Karpas-422 (cell line): Measurements from ENCODE around the gene URB1. TPM values are rescaled to one million over a fixed set of nuclear protein-coding genes. Genes with fewer than 3 reads are reported as not detected.
"Not testable (repeated sequence)": the region's sequence is repeated elsewhere in the genome, so short reads cannot be mapped to it uniquely, and the experiment has no call there.

ENCODE experiments used
- DNase-seq: peaks from one replicate; pipeline ENCODE4 v3.0.0-alpha.2; 2015
- H2AFZ ChIP-seq: fragments of 200-600 bp; sonication (generic); 2 replicates; pipeline ENCODE4 v1.6.1; 2014; ENCODE audit warnings: antibody characterized with exemption, low read length, mixed read lengths
- H3K27ac ChIP-seq: fragments of 200-600 bp; sonication (generic); 2 replicates; pipeline ENCODE4 v1.5.1; 2014; ENCODE audit warnings: mild to moderate bottlenecking, low read length, moderate library complexity
- H3K27me3 ChIP-seq: fragments of 200-600 bp; sonication (generic); 2 replicates; pipeline ENCODE4 v1.6.1; 2014; ENCODE audit warnings: low read length, mixed read lengths
- H3K36me3 ChIP-seq: fragments of 200-600 bp; sonication (generic); 2 replicates; pipeline ENCODE4 v1.6.1; 2014; ENCODE audit warnings: low read length, mixed read lengths; ENCODE audit not compliant: insufficient read depth
- H3K4me1 ChIP-seq: fragments of 200-600 bp; sonication (generic); 2 replicates; pipeline ENCODE4 v1.6.1; 2014; ENCODE audit warnings: mild to moderate bottlenecking, low read length, mixed read lengths
- H3K4me2 ChIP-seq: fragments of 200-600 bp; sonication (generic); 2 replicates; pipeline ENCODE4 v1.6.1; 2014; ENCODE audit warnings: low read length, low read depth, mild to moderate bottlenecking; ENCODE audit not compliant: poor library complexity, severe bottlenecking
- H3K4me3 ChIP-seq: fragments of 200-600 bp; sonication (generic); 2 replicates; pipeline ENCODE4 v1.5.1; 2014; ENCODE audit warnings: mild to moderate bottlenecking, antibody characterized with exemption, low read length, mixed read lengths
- H3K79me2 ChIP-seq: fragments of 200-600 bp; sonication (generic); 2 replicates; pipeline ENCODE4 v1.6.1; 2014; ENCODE audit warnings: mild to moderate bottlenecking, low read length, mixed read lengths
- H3K9ac ChIP-seq: fragments of 200-600 bp; sonication (generic); 2 replicates; pipeline ENCODE4 v1.6.0; 2014; ENCODE audit warnings: low read length
- H3K9me2 ChIP-seq: fragments of 200-600 bp; sonication (generic), shearing (Covaris generic); replicated peaks from 2 replicates; pipeline ENCODE4 v1.6.0; 2014; ENCODE audit warnings: mild to moderate bottlenecking, low read length, moderate library complexity; ENCODE audit not compliant: insufficient read depth
- H3K9me3 ChIP-seq: fragments of 300-700, 200-600 bp; sonication (generic); 2 replicates; pipeline ENCODE4 v1.6.1; 2014; ENCODE audit warnings: low read length, mixed read lengths
- H4K20me1 ChIP-seq: fragments of 200-600 bp; sonication (generic); 2 replicates; pipeline ENCODE4 v1.6.1; 2014; ENCODE audit warnings: mild to moderate bottlenecking, antibody characterized with exemption, low read length, low read depth; ENCODE audit not compliant: insufficient read depth
- total RNA-seq: library from RNA; depleted of rRNA; stranded (reverse); fragments of >200 nt; shearing (Covaris generic); gene quantifications from 2 replicates; pipeline ENCODE4 v1.2.3, GENCODE V29; 2014; ENCODE audit warnings: low replicate concordance

The URB1 gene
- total RNA-seq, 1 experiment from 2014 or later = 12.7 TPM

DNA sequence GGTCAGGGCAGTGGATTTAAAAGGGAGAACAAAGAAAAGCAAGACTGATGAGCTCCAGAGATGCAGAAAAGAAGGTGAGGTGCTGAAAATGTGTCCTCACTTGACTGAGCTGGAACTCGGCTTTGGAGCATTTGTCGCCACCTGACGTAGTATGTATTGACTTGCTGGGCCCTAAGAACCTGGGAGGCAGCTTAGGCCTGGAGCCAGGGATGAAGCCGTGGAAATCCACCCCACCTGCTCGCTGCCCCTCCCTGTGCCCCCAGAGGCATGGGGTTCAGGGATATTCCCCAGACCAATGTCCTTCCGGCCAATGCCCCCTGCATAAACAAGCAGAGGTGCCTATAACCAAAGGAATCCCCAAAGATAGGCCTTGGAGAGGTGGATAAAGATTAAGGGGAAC, 79.8 kb downstream of the URB1 start:
- Histone ChIP-seq H3K79me2 (peaks cover 6% of the 10 kb centered on the region), H3K36me3 (peaks cover 3% of the 10 kb centered on the region; the same call in 1 of the 2 replicates), H3K27me3 (no peaks in the 10 kb centered on the region), H3K4me2 (no peak overlapping the region), H3K27ac (no peak overlapping the region), H2AFZ (no peak overlapping the region), H4K20me1 (no peaks in the 10 kb centered on the region), H3K4me3 (no peak overlapping the region), H3K9me2 (no peaks in the 10 kb centered on the region), H3K9me3 (no peaks in the 10 kb centered on the region), H3K9ac (no peak overlapping the region), H3K4me1 (no peaks in the 10 kb centered on the region)
- no peak for DNase-seq

DNA sequence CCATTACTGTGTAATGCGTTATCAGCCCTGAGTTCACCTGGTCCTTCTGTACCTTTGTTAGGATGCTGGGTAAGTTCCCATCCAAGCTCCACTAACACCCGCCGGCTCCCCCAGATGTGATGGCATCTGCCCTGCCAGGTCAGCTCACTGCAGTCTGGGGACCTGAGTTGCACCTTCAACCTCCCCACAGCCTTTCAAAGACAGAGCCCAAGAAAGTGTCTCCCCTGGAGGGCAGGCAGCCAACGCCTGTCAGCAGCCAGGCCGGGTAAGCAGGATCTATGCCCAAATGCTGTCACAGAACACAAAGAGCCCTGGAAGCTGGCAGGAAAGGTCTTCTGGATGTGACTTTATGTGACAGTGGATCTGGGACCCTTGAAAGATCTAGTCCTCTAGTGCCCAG, 80.5 kb downstream of the URB1 start:
- H3K27ac ChIP-seq = no peak overlapping the region
- no peak for DNase-seq
- H3K9ac ChIP-seq = no peak overlapping the region
- no peak overlapping the region for H2AFZ ChIP-seq
- H3K9me3 ChIP-seq = no peaks in the 10 kb centered on the region
- H3K36me3 ChIP-seq = no peaks in the 10 kb centered on the region; the same call in 1 of the 2 replicates
- no peak overlapping the region for H3K4me3 ChIP-seq
- H3K79me2 ChIP-seq = peaks cover 6% of the 10 kb centered on the region
- H3K9me2 ChIP-seq = no peaks in the 10 kb centered on the region
- no peaks in the 10 kb centered on the region for H3K27me3 ChIP-seq
- H3K4me2 ChIP-seq = no peak overlapping the region
- no peaks in the 10 kb centered on the region for H4K20me1 ChIP-seq
- H3K4me1 ChIP-seq = no peaks in the 10 kb centered on the region

DNA sequence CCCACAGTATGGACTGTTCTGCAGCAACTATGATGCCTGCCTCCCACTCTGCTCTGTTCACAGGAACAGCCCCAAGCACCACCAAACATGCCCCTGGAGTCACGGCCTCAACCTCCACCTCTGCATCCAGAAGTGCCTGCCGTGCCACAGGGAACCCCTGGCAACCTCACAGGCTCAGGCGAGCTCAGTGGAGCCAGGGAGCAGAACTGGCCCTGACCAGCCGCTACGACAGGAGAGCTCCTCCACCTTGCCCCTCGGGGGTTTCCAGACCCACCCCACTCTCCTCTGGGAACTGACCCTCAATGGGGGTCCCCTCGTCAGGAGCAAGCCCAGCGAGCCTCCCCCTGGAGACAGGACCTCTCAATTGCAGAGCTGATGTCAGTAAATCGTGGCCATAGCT, 81.2 kb downstream of the URB1 start:
- no peaks in the 10 kb centered on the region for H3K27me3 ChIP-seq
- no peak overlapping the region for H3K4me3 ChIP-seq
- no peak overlapping the region for H3K27ac ChIP-seq
- no peak overlapping the region for H3K4me2 ChIP-seq
- H3K9me3 ChIP-seq = no peaks in the 10 kb centered on the region
- no peaks in the 10 kb centered on the region for H4K20me1 ChIP-seq
- no peaks in the 10 kb centered on the region; the same call in 1 of the 2 replicates for H3K36me3 ChIP-seq
- H3K9me2 ChIP-seq = no peaks in the 10 kb centered on the region
- no peak overlapping the region for H3K9ac ChIP-seq
- peaks cover 6% of the 10 kb centered on the region for H3K79me2 ChIP-seq
- H2AFZ ChIP-seq = no peak overlapping the region
- DNase-seq = no peak
- no peaks in the 10 kb centered on the region for H3K4me1 ChIP-seq

DNA sequence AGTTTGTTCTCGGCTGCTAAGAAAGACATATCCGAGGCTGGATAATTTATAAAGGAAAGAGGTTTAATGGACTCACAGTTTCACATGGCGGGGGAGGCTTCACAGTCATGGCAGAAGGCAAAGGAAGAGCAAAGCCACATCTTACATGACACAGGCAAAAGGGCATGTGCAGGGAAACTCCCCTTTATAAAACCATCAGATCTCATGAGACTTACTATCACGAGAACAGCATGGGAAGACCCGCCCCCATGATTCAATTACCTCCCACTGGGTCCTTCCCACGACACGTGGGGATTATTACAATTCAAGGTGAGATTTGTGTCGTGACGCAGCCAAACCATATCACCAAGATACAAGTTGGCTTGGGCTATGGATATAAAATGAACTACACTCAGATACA, 81.8 kb downstream of the URB1 start:
- H3K79me2 ChIP-seq, H3K4me3 ChIP-seq, H3K4me1 ChIP-seq, H3K9me3 ChIP-seq, DNase-seq, H3K9ac ChIP-seq, H4K20me1 ChIP-seq, H3K36me3 ChIP-seq, H3K9me2 ChIP-seq, H3K27me3 ChIP-seq, H3K27ac ChIP-seq, H2AFZ ChIP-seq, H3K4me2 ChIP-seq: not testable (repeated sequence)

DNA sequence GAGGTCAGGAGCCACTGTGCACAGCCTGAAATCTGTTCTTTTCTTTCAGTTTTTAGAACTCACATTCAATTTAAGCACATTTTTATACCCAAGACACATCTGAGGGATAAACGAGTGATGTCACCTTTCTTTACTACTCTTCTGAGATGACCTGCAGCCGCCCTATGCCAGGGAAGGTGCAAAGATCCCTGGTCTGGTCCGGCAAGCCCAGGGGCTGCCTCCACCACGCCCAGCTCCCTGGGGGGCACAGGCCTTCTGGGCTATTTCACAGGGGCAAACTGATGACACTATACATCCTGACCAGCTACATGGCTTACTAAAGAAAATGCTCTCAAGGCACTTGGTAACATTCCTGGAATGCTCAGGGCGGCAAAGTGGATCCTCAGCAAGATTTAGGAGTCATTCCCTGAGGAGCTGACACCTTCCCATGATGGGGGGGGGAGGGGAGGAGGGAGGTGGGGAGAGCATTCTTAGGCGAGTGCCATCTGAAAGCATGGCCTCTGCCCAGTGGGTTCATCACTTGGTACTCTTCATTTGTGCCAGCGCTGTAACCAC, 82.8 kb downstream of the URB1 start:
- Histone ChIP-seq H3K9ac (no peak overlapping the region), H4K20me1 (no peaks in the 10 kb centered on the region), H3K27ac (no peak overlapping the region), H3K79me2 (peaks cover 6% of the 10 kb centered on the region), H3K36me3 (no peaks in the 10 kb centered on the region; the same call in 1 of the 2 replicates), H3K27me3 (no peaks in the 10 kb centered on the region), H3K4me2 (no peak overlapping the region), H2AFZ (no peak overlapping the region), H3K4me1 (no peaks in the 10 kb centered on the region), H3K4me3 (no peak overlapping the region), H3K9me3 (no peaks in the 10 kb centered on the region), H3K9me2 (no peaks in the 10 kb centered on the region)
- DNase-seq = no peak

DNA sequence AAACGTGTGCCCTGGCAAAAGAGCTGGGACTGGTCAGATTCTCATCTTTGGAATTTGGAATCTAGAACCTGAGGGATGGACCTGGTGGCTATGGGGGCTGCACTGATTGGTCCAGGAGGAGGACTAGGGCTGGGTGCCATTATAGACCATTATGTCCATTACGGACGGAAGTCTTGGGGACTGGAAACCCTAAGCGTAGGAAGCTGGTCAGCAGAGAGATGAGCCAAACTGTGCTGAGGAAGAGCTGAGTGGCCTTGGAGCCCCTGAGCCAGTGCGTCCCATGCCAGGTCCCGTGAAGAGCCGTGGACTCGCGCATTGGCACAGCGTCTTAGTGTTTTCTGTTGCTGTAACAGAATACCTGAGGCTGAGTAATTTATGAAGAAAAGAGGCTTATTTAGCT, 84.1 kb downstream of the URB1 start:
- H4K20me1 ChIP-seq = no peaks in the 10 kb centered on the region
- no peak overlapping the region for H3K27ac ChIP-seq
- no peaks in the 10 kb centered on the region for H3K27me3 ChIP-seq
- no peaks in the 10 kb centered on the region; the same call in 1 of the 2 replicates for H3K36me3 ChIP-seq
- no peak for DNase-seq
- no peaks in the 10 kb centered on the region for H3K9me2 ChIP-seq
- H3K4me2 ChIP-seq = no peak overlapping the region
- no peak overlapping the region for H2AFZ ChIP-seq
- H3K9ac ChIP-seq = no peak overlapping the region
- H3K4me1 ChIP-seq = no peaks in the 10 kb centered on the region
- H3K9me3 ChIP-seq = no peaks in the 10 kb centered on the region
- H3K79me2 ChIP-seq = peaks cover 6% of the 10 kb centered on the region
- H3K4me3 ChIP-seq = no peak overlapping the region

DNA sequence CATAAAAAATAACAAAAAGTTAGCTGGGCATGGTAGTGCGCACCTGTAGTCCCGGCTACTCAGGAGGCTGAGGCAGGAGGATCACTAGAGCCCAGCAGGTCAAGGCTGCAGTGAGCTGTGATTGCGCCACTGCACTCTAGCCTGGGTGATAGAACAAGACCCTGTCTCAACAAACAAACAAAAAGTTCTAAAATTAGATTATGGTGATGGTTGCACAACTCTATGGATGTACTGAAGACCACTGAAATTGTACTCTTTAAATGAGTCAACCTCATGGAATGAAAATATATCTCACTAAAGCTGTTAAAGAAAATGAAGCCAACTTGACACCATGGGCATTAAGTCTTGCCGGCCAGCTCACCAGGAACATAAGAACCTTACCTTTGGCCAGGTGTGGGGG, 85.1 kb downstream of the URB1 start:
- H3K36me3 ChIP-seq = no peaks in the 10 kb centered on the region; the same call in 1 of the 2 replicates
- H3K4me2 ChIP-seq = no peak overlapping the region
- no peak overlapping the region for H3K9ac ChIP-seq
- H4K20me1 ChIP-seq = no peaks in the 10 kb centered on the region
- H3K79me2 ChIP-seq = no peaks in the 10 kb centered on the region
- DNase-seq = no peak
- no peak overlapping the region for H3K4me3 ChIP-seq
- no peaks in the 10 kb centered on the region for H3K4me1 ChIP-seq
- H3K27me3 ChIP-seq = no peaks in the 10 kb centered on the region
- no peak overlapping the region for H2AFZ ChIP-seq
- no peaks in the 10 kb centered on the region for H3K9me3 ChIP-seq
- no peak overlapping the region for H3K27ac ChIP-seq
- H3K9me2 ChIP-seq = no peaks in the 10 kb centered on the region

DNA sequence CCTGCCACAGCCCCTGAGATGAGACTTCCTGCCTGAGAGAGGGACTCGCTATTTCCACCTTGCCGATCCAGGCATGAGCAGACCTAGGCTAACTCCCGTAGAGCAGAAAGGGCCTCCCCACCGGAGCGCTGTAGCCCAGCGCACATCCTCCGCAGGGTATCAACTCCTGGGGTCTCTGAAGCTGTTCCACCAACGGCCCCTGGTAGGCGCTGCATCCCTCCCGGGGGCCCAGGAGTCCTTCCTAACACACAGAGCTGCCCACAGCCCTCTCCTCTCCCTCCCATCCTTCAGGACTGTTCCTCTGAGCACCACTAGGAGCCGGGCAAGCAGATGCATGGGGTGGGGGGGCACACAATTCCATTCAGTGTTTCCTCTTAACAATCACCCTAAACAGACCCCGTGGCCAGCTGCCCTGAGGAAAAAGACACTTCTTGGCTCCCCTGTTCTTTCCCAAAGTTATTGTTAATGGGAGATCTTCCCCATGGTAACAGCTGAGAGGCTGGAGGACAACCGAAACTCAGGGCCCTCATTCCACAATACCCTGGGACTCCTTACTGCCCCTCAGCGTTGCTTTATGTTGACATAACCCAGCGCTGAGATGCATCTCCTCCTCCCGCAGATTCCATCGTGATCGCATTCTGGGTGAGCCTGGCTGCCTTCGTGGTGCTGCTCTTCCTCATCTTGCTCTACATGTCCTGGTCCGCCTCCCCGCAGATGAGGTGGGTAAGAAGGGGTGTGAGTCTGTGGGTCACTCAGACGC, 86.6 kb downstream of the URB1 start:
- H3K4me3 ChIP-seq = no peak overlapping the region
- H3K9me3 ChIP-seq = no peaks in the 10 kb centered on the region
- no peak for DNase-seq
- H3K9ac ChIP-seq = no peak overlapping the region
- H3K4me1 ChIP-seq = no peaks in the 10 kb centered on the region
- H4K20me1 ChIP-seq = no peaks in the 10 kb centered on the region
- no peak overlapping the region for H2AFZ ChIP-seq
- H3K36me3 ChIP-seq = peaks cover 5% of the 10 kb centered on the region; the same call in 1 of the 2 replicates
- no peaks in the 10 kb centered on the region for H3K27me3 ChIP-seq
- no peaks in the 10 kb centered on the region for H3K9me2 ChIP-seq
- no peak overlapping the region for H3K27ac ChIP-seq
- no peaks in the 10 kb centered on the region for H3K79me2 ChIP-seq
- H3K4me2 ChIP-seq = no peak overlapping the region
